ENCODE measurements around the gene CNTNAP2.

Gene CNTNAP2

GRCh38 chr7:148222721-148223120, 2106.1 kb downstream of the CNTNAP2 start:
- Histone ChIP-seq H3K27ac (ENCODE audit: low read length) (no peak overlapping the region), H3K79me2 (ENCODE audit: insufficient read depth, low read length) (no peaks in the 10 kb centered on the region), H3K4me3 (ENCODE audit: low read depth in 1 of 2, low read length in 2 of 2) (no peak overlapping the region), H4K20me1 (ENCODE audit: insufficient read depth, low read length) (no peaks in the 10 kb centered on the region), H3K9me3 (ENCODE audit: insufficient read depth, low read length, severe bottlenecking) (no peaks in the 10 kb centered on the region), H2AFZ (ENCODE audit: low read depth, low read length) (no peak overlapping the region), H3K4me1 (ENCODE audit: insufficient read depth, low read length) (no peaks in the 10 kb centered on the region), H3K36me3 (ENCODE audit: insufficient read depth, low read length) (no peaks in the 10 kb centered on the region), H3K27me3 (ENCODE audit: insufficient read depth, low read length, poor library complexity) (no peaks in the 10 kb centered on the region), H3K9ac (ENCODE audit: low read depth, low read length) (no peak overlapping the region), H3K4me2 (ENCODE audit: insufficient read depth, low read length) (no peak overlapping the region)
- DNase-seq: no peak
- no peak for ATAC-seq (ENCODE audit: insufficient read depth, low read depth)
- TF ChIP-seq, protein P1, sequence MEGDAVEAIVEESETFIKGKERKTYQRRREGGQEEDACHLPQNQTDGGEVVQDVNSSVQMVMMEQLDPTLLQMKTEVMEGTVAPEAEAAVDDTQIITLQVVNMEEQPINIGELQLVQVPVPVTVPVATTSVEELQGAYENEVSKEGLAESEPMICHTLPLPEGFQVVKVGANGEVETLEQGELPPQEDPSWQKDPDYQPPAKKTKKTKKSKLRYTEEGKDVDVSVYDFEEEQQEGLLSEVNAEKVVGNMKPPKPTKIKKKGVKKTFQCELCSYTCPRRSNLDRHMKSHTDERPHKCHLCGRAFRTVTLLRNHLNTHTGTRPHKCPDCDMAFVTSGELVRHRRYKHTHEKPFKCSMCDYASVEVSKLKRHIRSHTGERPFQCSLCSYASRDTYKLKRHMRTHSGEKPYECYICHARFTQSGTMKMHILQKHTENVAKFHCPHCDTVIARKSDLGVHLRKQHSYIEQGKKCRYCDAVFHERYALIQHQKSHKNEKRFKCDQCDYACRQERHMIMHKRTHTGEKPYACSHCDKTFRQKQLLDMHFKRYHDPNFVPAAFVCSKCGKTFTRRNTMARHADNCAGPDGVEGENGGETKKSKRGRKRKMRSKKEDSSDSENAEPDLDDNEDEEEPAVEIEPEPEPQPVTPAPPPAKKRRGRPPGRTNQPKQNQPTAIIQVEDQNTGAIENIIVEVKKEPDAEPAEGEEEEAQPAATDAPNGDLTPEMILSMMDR (IDR thresholded peaks at IDR 0.05; ENCODE audit: borderline replicate concordance, extremely low read depth, low read length, poor library complexity, severe bottlenecking): no peak
- TF ChIP-seq EZH2 (IDR thresholded peaks at IDR 0.05; ENCODE audit: borderline replicate concordance, low read depth, low read length, severe bottlenecking): no peak

DNA sequence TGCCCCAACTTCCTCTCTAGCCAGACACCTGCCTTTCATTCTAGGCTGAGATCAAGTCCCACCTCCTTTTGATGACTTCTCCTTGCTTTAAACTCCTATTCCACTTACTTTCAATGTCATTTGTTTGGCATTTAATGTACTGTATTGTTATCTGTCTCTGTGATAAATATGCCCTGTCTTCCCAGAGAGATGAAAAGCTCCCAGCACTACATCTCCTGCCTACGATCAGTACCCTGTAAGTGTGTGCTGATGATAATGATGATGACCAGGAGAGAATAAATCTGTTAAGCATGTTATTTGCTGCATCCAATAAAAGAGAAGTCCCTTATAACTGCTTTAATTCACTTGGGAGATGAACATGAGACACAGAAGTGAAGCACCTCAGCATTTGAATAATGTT, 2106.6 kb downstream of the CNTNAP2 start:
- no peaks in the 10 kb centered on the region for H3K79me2 ChIP-seq (ENCODE audit: insufficient read depth, low read length)
- no peak overlapping the region for H3K4me2 ChIP-seq (ENCODE audit: insufficient read depth, low read length)
- TF ChIP-seq EZH2 (IDR thresholded peaks at IDR 0.05; ENCODE audit: borderline replicate concordance, low read depth, low read length, severe bottlenecking): no peak
- TF ChIP-seq, protein P1 (IDR thresholded peaks at IDR 0.05; ENCODE audit: borderline replicate concordance, extremely low read depth, low read length, poor library complexity, severe bottlenecking): no peak
- no peak overlapping the region for H3K4me3 ChIP-seq (ENCODE audit: low read depth in 1 of 2, low read length in 2 of 2)
- no peaks in the 10 kb centered on the region for H3K4me1 ChIP-seq (ENCODE audit: insufficient read depth, low read length)
- DNase-seq (no peak), ATAC-seq (ENCODE audit: insufficient read depth, low read depth) (no peak)
- H3K9ac ChIP-seq (ENCODE audit: low read depth, low read length): no peak overlapping the region
- no peak overlapping the region for H3K27ac ChIP-seq (ENCODE audit: low read length)
- H2AFZ ChIP-seq (ENCODE audit: low read depth, low read length): no peak overlapping the region
- no peaks in the 10 kb centered on the region for H4K20me1 ChIP-seq (ENCODE audit: insufficient read depth, low read length)
- no peaks in the 10 kb centered on the region for H3K36me3 ChIP-seq (ENCODE audit: insufficient read depth, low read length)
- H3K27me3 ChIP-seq (ENCODE audit: insufficient read depth, low read length, poor library complexity): no peaks in the 10 kb centered on the region
- no peaks in the 10 kb centered on the region for H3K9me3 ChIP-seq (ENCODE audit: insufficient read depth, low read length, severe bottlenecking)

GRCh38 chr7:148223738-148224137, 2107.1 kb downstream of the CNTNAP2 start:
- H3K9ac ChIP-seq (ENCODE audit: low read depth, low read length): no peak overlapping the region
- no peaks in the 10 kb centered on the region for H3K4me1 ChIP-seq (ENCODE audit: insufficient read depth, low read length)
- no peaks in the 10 kb centered on the region for H3K79me2 ChIP-seq (ENCODE audit: insufficient read depth, low read length)
- H3K36me3 ChIP-seq (ENCODE audit: insufficient read depth, low read length): no peaks in the 10 kb centered on the region
- H2AFZ ChIP-seq (ENCODE audit: low read depth, low read length): no peak overlapping the region
- H3K4me3 ChIP-seq (ENCODE audit: low read depth in 1 of 2, low read length in 2 of 2): no peak overlapping the region
- TF ChIP-seq EZH2 (IDR thresholded peaks at IDR 0.05; ENCODE audit: borderline replicate concordance, low read depth, low read length, severe bottlenecking): no peak
- TF ChIP-seq, protein P1 (IDR thresholded peaks at IDR 0.05; ENCODE audit: borderline replicate concordance, extremely low read depth, low read length, poor library complexity, severe bottlenecking): no peak
- no peaks in the 10 kb centered on the region for H3K9me3 ChIP-seq (ENCODE audit: insufficient read depth, low read length, severe bottlenecking)
- H3K27me3 ChIP-seq (ENCODE audit: insufficient read depth, low read length, poor library complexity): no peaks in the 10 kb centered on the region
- no peaks in the 10 kb centered on the region for H4K20me1 ChIP-seq (ENCODE audit: insufficient read depth, low read length)
- H3K4me2 ChIP-seq (ENCODE audit: insufficient read depth, low read length): no peak overlapping the region
- ATAC-seq (ENCODE audit: insufficient read depth, low read depth) (no peak), DNase-seq (no peak)
- H3K27ac ChIP-seq (ENCODE audit: low read length): no peak overlapping the region

GRCh38 chr7:148230296-148230695, 2113.7 kb downstream of the CNTNAP2 start:
- no peaks in the 10 kb centered on the region for H3K9me3 ChIP-seq (ENCODE audit: insufficient read depth, low read length, severe bottlenecking)
- no peaks in the 10 kb centered on the region for H3K4me1 ChIP-seq (ENCODE audit: insufficient read depth, low read length)
- H3K27ac ChIP-seq (ENCODE audit: low read length): no peak overlapping the region
- no peaks in the 10 kb centered on the region for H3K36me3 ChIP-seq (ENCODE audit: insufficient read depth, low read length)
- ATAC-seq (ENCODE audit: insufficient read depth, low read depth): no peak
- no peaks in the 10 kb centered on the region for H3K27me3 ChIP-seq (ENCODE audit: insufficient read depth, low read length, poor library complexity)
- no peak overlapping the region for H3K9ac ChIP-seq (ENCODE audit: low read depth, low read length)
- TF ChIP-seq, protein P1 (IDR thresholded peaks at IDR 0.05; ENCODE audit: borderline replicate concordance, extremely low read depth, low read length, poor library complexity, severe bottlenecking): no peak
- TF ChIP-seq EZH2 (IDR thresholded peaks at IDR 0.05; ENCODE audit: borderline replicate concordance, low read depth, low read length, severe bottlenecking): no peak
- H2AFZ ChIP-seq (ENCODE audit: low read depth, low read length): no peak overlapping the region
- H3K4me3 ChIP-seq (ENCODE audit: low read depth in 1 of 2, low read length in 2 of 2): no peak overlapping the region
- H3K4me2 ChIP-seq (ENCODE audit: insufficient read depth, low read length): no peak overlapping the region
- no peaks in the 10 kb centered on the region for H3K79me2 ChIP-seq (ENCODE audit: insufficient read depth, low read length)
- DNase-seq: no peak
- no peaks in the 10 kb centered on the region for H4K20me1 ChIP-seq (ENCODE audit: insufficient read depth, low read length)
